Stimulated activated CD8-positive, alpha-beta memory T cell treated with anti-CD3 and anti-CD28 coated beads, Interleukin-4, amount 100 ng/mL, for 48 hours (primary cell): ENCODE results near the gene ZP4.

Experiments used
- DNase-seq: peaks from one replicate; pipeline ENCODE4 v3.0.0-alpha.2; 2020

ZP4 gene

GRCh38 chr1:237890822-237891221 is at the start of gene ZP4:
Gene ZP4, minus strand, starts transcription at chr1:237890922. Its CDS starts 287 bp downstream, at chr1:237890635.
- DNase-seq, result no peak

GRCh38 chr1:237938553-237938952 is 47.8 kb upstream of the ZP4 start:
- DNase-seq, result peak; percentile 25

GRCh38 chr1:237938068-237938467 is 47.3 kb upstream of the ZP4 start:
- DNase-seq, result no peak

GRCh38 chr1:237932816-237933215 is 42.1 kb upstream of the ZP4 start:
- DNase-seq, result no peak

- DNase-seq, result no peak
Observed at GRCh38 chr1:237931581-237931980, 40.9 kb upstream of the ZP4 start.

- DNase-seq, result no peak
Observed at GRCh38 chr1:237927198-237927597, 36.5 kb upstream of the ZP4 start.

- DNase-seq, result no peak
Observed at GRCh38 chr1:237921306-237921705, 30.6 kb upstream of the ZP4 start.

GRCh38 chr1:237913345-237913744 is 22.6 kb upstream of the ZP4 start:
- no peak for DNase-seq

GRCh38 chr1:237911911-237912310 is 21.2 kb upstream of the ZP4 start:
- DNase-seq, result no peak

- no peak for DNase-seq
Observed at GRCh38 chr1:237910834-237911233, 20.1 kb upstream of the ZP4 start.

- no peak for DNase-seq
Observed at GRCh38 chr1:237903961-237904360, 13.2 kb upstream of the ZP4 start.

- DNase-seq, result no peak
Observed at GRCh38 chr1:237902960-237903743, 12.4 kb upstream of the ZP4 start.

- DNase-seq, result no peak
Observed at GRCh38 chr1:237901299-237901934, 10.7 kb upstream of the ZP4 start.

- no peak for DNase-seq
Observed at GRCh38 chr1:237895630-237896029, 4.9 kb upstream of the ZP4 start.

GRCh38 chr1:237894131-237894530 is 3.4 kb upstream of the ZP4 start:
- no peak for DNase-seq

GRCh38 chr1:237891979-237892378 is 1.3 kb upstream of the ZP4 start:
- no peak for DNase-seq

GRCh38 chr1:237891266-237891665 is 544 bp upstream of the ZP4 start:
- DNase-seq, result no peak

GRCh38 chr1:237890416-237890815 is 306 bp downstream of the ZP4 start:
- no peak for DNase-seq

GRCh38 chr1:237888143-237888542 is 2.6 kb downstream of the ZP4 start:
- DNase-seq, result no peak

- DNase-seq, result no peak
Observed at GRCh38 chr1:237887542-237887941, 3.2 kb downstream of the ZP4 start.

- DNase-seq, result no peak
Observed at GRCh38 chr1:237884237-237884636, 6.5 kb downstream of the ZP4 start.

GRCh38 chr1:237879195-237879594 is 11.5 kb downstream of the ZP4 start:
- no peak for DNase-seq

- no peak for DNase-seq
Observed at GRCh38 chr1:237878406-237878805, 12.3 kb downstream of the ZP4 start.

- no peak for DNase-seq
Observed at GRCh38 chr1:237877631-237878030, 13.1 kb downstream of the ZP4 start.

GRCh38 chr1:237875291-237875690 is 15.4 kb downstream of the ZP4 start:
- no peak for DNase-seq
